ENCODE data around the gene BMP7.

BMP7 gene

GRCh38 chr20:57147185-57147584 lies 119.3 kb downstream of the BMP7 start:
- no peak for DNase-seq (ENCODE audit: low read depth)

- DNase-seq (ENCODE audit: low read depth), result no peak
These were observed 120.3 kb downstream of the BMP7 start for GRCh38 chr20:57146155-57146554.

- DNase-seq (ENCODE audit: low read depth), result no peak
These were observed 121.3 kb downstream of the BMP7 start for GRCh38 chr20:57145089-57145631.

- DNase-seq (ENCODE audit: low read depth), result no peak
These were observed 123.3 kb downstream of the BMP7 start for GRCh38 chr20:57143173-57143572.

GRCh38 chr20:57142667-57143066 lies 123.8 kb downstream of the BMP7 start:
- no peak for DNase-seq (ENCODE audit: low read depth)

GRCh38 chr20:57141492-57141891 lies 124.9 kb downstream of the BMP7 start:
- no peak for DNase-seq (ENCODE audit: low read depth)

GRCh38 chr20:57140416-57140965 lies 126.0 kb downstream of the BMP7 start:
- no peak for DNase-seq (ENCODE audit: low read depth)

- no peak for DNase-seq (ENCODE audit: low read depth)
These were observed 126.9 kb downstream of the BMP7 start for GRCh38 chr20:57139342-57140093.

GRCh38 chr20:57138198-57138995 lies 128.0 kb downstream of the BMP7 start:
- DNase-seq (ENCODE audit: low read depth), result no peak

GRCh38 chr20:57137676-57138075 lies 128.8 kb downstream of the BMP7 start:
- DNase-seq (ENCODE audit: low read depth), result no peak

- no peak for DNase-seq (ENCODE audit: low read depth)
These were observed 129.7 kb downstream of the BMP7 start for GRCh38 chr20:57136734-57137133.

- DNase-seq (ENCODE audit: low read depth), result no peak
These were observed 130.6 kb downstream of the BMP7 start for GRCh38 chr20:57135875-57136274.

GRCh38 chr20:57134804-57135203 lies 131.6 kb downstream of the BMP7 start:
- no peak for DNase-seq (ENCODE audit: low read depth)

- DNase-seq (ENCODE audit: low read depth), result no peak
These were observed 132.4 kb downstream of the BMP7 start for GRCh38 chr20:57133926-57134650.

GRCh38 chr20:57131601-57132391 lies 134.6 kb downstream of the BMP7 start:
- no peak for DNase-seq (ENCODE audit: low read depth)

GRCh38 chr20:57131077-57131476 lies 135.4 kb downstream of the BMP7 start:
- no peak for DNase-seq (ENCODE audit: low read depth)

- DNase-seq (ENCODE audit: low read depth), result no peak
These were observed 136.2 kb downstream of the BMP7 start for GRCh38 chr20:57130160-57130772.

GRCh38 chr20:57129303-57129702 lies 137.1 kb downstream of the BMP7 start:
- DNase-seq (ENCODE audit: low read depth), result no peak

- DNase-seq (ENCODE audit: low read depth), result no peak
These were observed 138.2 kb downstream of the BMP7 start for GRCh38 chr20:57128044-57128757.

- no peak for DNase-seq (ENCODE audit: low read depth)
These were observed 139.9 kb downstream of the BMP7 start for GRCh38 chr20:57126481-57127092.

Measured in activated T-helper 1 cell treated with Interleukin-2 at 50 U/mL for 16 hours (primary cell).